SK-N-SH (cell line): ENCODE data around the gene DPM2. TPM values are rescaled to one million over a fixed set of nuclear protein-coding genes. Genes with fewer than 3 reads are reported as not detected.

Experiments used
- CTCF ChIA-PET: fragments of 300-600, 350-600 bp; formaldehyde crosslinking; extraction: SDS; loops from one replicate; lab custom pipeline; 2021; lab: Yijun Ruan, JAX
- POLR2A ChIA-PET: fragments of 350-600 bp; sonication (Branson Sonifier 250); formaldehyde crosslinking; extraction: SDS; loops from one replicate; lab custom pipeline; 2020; ENCODE audit warnings: antibody characterized with exemption, inconsistent platforms; lab: Yijun Ruan, JAX
- DNase-seq: peaks from one replicate; pipeline ENCODE4 v3.0.0; 2012
- H2AFZ ChIP-seq: fragments of 200-600 bp; sonication (generic); 2 replicates; pipeline ENCODE4 v1.8.1; 2016; ENCODE audit warnings: antibody characterized with exemption, mild to moderate bottlenecking, low read depth
- H3F3A ChIP-seq: fragments of 200-600 bp; sonication (generic); replicated peaks from 2 replicates; pipeline ENCODE3; 2016; ENCODE audit warnings: antibody characterized with exemption, mild to moderate bottlenecking; ENCODE audit not compliant: insufficient read depth
- H3K27ac ChIP-seq, 2 experiments: fragments of 200-500 bp in 1 of 2; fragments of 200-600 bp in 1 of 2; sonication (Bioruptor generic) in 1 of 2; sonication (generic), shearing (Covaris generic) in 1 of 2; 2 replicates each; pipeline versions ENCODE4 v1.5.1 to v1.6.1; 2014 to 2016; ENCODE audit warnings: low read depth in 2 of 2, inconsistent platforms in 1 of 2, low read length in 1 of 2, mild to moderate bottlenecking in 1 of 2, mixed read lengths in 1 of 2
- H3K27me3 ChIP-seq: fragments of 200-600 bp; sonication (generic), shearing (Covaris generic); 2 replicates; pipeline ENCODE4 v1.6.1; 2016; ENCODE audit warnings: mixed run types; ENCODE audit not compliant: insufficient read depth
- H3K36me3 ChIP-seq, 2 experiments: fragments of 200-500 bp in 1 of 2; fragments of 200-600 bp in 1 of 2; sonication (Bioruptor generic) in 1 of 2; sonication (generic) in 1 of 2; replicated peaks in 1 of 2; 2 replicates each; pipeline versions ENCODE3 to v1.5.1; 2014 to 2016; ENCODE audit warnings: low read length in 1 of 2, mild to moderate bottlenecking in 1 of 2; ENCODE audit not compliant: insufficient read depth in 2 of 2, control insufficient read depth in 1 of 2
- H3K4me1 ChIP-seq, 2 experiments: fragments of 200-500 bp in 1 of 2; fragments of 200-600 bp in 1 of 2; sonication (Bioruptor generic) in 1 of 2; sonication (generic), shearing (Covaris generic) in 1 of 2; 2 replicates each; pipeline versions ENCODE4 v1.5.1 to v1.6.1; 2014 to 2016; ENCODE audit warnings: low read depth in 1 of 2, low read length in 1 of 2, mixed run types in 1 of 2; ENCODE audit not compliant: insufficient read depth in 2 of 2, control insufficient read depth in 1 of 2
- H3K4me2 ChIP-seq: fragments of 200-600 bp; sonication (generic), shearing (Covaris generic); 2 replicates; pipeline ENCODE4 v1.6.1; 2017; ENCODE audit warnings: mixed run types
- H3K4me3 ChIP-seq, 2 experiments: fragments of 200-500 bp in 1 of 2; fragments of 200-600 bp in 1 of 2; sonication (Bioruptor generic) in 1 of 2; sonication (generic), shearing (Covaris generic) in 1 of 2; 2 replicates each; pipeline versions ENCODE4 v1.5.1 to v1.8.1; 2014 to 2016; ENCODE audit warnings: low read depth in 2 of 2, inconsistent platforms in 1 of 2, low read length in 1 of 2, mild to moderate bottlenecking in 1 of 2, mixed read lengths in 1 of 2, moderate library complexity in 1 of 2
- H3K79me2 ChIP-seq: fragments of 200-600 bp; sonication (generic); 2 replicates; pipeline ENCODE4 v1.8.1; 2017; ENCODE audit warnings: mild to moderate bottlenecking; ENCODE audit not compliant: insufficient read depth
- H3K9ac ChIP-seq: fragments of 200-600 bp; sonication (generic); 2 replicates; pipeline ENCODE4 v1.6.1; 2017; ENCODE audit warnings: mixed run types
- H3K9me2 ChIP-seq: fragments of 200-600 bp; sonication (generic); 2 replicates; pipeline ENCODE4 v1.6.1; 2017; ENCODE audit warnings: mixed run types
- H3K9me3 ChIP-seq: fragments of 200-600 bp; sonication (generic); 2 replicates; pipeline ENCODE4 v1.6.1; 2017; ENCODE audit warnings: mixed run types, mild to moderate bottlenecking, moderate library complexity
- H4K20me1 ChIP-seq: fragments of 200-600 bp; sonication (generic); 2 replicates; pipeline ENCODE4 v1.6.1; 2017; ENCODE audit warnings: mild to moderate bottlenecking, mixed run types; ENCODE audit not compliant: insufficient read depth
- CHD2 ChIP-seq: fragments of 150-350 bp; IDR thresholded peaks from 2 replicates; pipeline ENCODE4 v1.6.1; 2018; ENCODE audit warnings: low read length; ENCODE audit not compliant: partially characterized antibody
- FOXJ3 ChIP-seq: sonication (generic); formaldehyde crosslinking; IDR thresholded peaks from 2 replicates; pipeline ENCODE4 v1.5.1; 2020; ENCODE audit warnings: mild to moderate bottlenecking, missing genetic modification reagents
- FOXM1 ChIP-seq: IDR thresholded peaks from 2 replicates; pipeline ENCODE4 v1.4.0; 2012; ENCODE audit warnings: low read depth, mild to moderate bottlenecking
- GABPA ChIP-seq: IDR thresholded peaks from 2 replicates; pipeline ENCODE4 v1.4.0; 2012; ENCODE audit warnings: low read depth, mild to moderate bottlenecking
- NFIC ChIP-seq: IDR thresholded peaks from 2 replicates; pipeline ENCODE4 v1.4.0; 2012; ENCODE audit warnings: borderline replicate concordance
- NRF1 ChIP-seq: IDR thresholded peaks from 2 replicates; pipeline ENCODE4 v1.6.1; 2012; ENCODE audit warnings: low read depth, mild to moderate bottlenecking, low read length
- RCOR1 ChIP-seq: fragments of 150-350 bp; IDR thresholded peaks from 2 replicates; pipeline ENCODE4 v1.6.1; 2017; ENCODE audit warnings: antibody characterized with exemption, low read length
- REST ChIP-seq: IDR thresholded peaks from 2 replicates; pipeline ENCODE4 v1.6.1; 2012; ENCODE audit warnings: mild to moderate bottlenecking, low read depth, low read length, moderate library complexity
- RXRA ChIP-seq: IDR thresholded peaks from 2 replicates; pipeline ENCODE4 v1.4.0; 2012; ENCODE audit warnings: low read depth, mild to moderate bottlenecking, borderline replicate concordance
- SIN3A ChIP-seq: IDR thresholded peaks from 2 replicates; pipeline ENCODE4 v1.6.1; 2012; ENCODE audit warnings: low read depth, mild to moderate bottlenecking, low read length, moderate library complexity, borderline replicate concordance
- TCF12 ChIP-seq: IDR thresholded peaks from 2 replicates; pipeline ENCODE4 v1.4.0; 2012
- TEAD4 ChIP-seq: IDR thresholded peaks from 2 replicates; pipeline ENCODE4 v1.4.0; 2012; ENCODE audit warnings: mild to moderate bottlenecking, borderline replicate concordance; ENCODE audit not compliant: insufficient read depth
- YY1 ChIP-seq: IDR thresholded peaks from 2 replicates; pipeline ENCODE4 v1.4.0; 2012; ENCODE audit warnings: low read depth, mild to moderate bottlenecking
- ZBTB33 ChIP-seq: IDR thresholded peaks from 2 replicates; pipeline ENCODE4 v1.4.0; 2012; ENCODE audit warnings: low read depth, borderline replicate concordance
- WGBS: methylation state at CpG from one replicate; pipeline ENCODE4 v1.1.6; 2017; ENCODE audit warnings: low lambda C conversion rate; 5-methylcytosine and 5-hydroxymethylcytosine counted together
- polyA plus RNA-seq, 3 experiments: library from polyadenylated mRNA; depleted of rRNA; stranded (reverse); fragments of >200 nt; gene quantifications; 2 replicates each; pipeline ENCODE4 v1.2.3, GENCODE V29; 2012

Gene DPM2
- polyA plus RNA-seq, 1 of the 3 experiments (the other 2 are of a cell fraction), result 106 TPM

- Histone ChIP-seq H3K27me3 (no peaks in the 10 kb centered on the region), H3F3A (no peaks in the 10 kb centered on the region), H3K9me3 (no peaks in the 10 kb centered on the region), H3K79me2 (peaks cover 27% of the 10 kb centered on the region; the same call in 1 of the 2 replicates), H3K4me2 (no peak overlapping the region), H3K27ac (peak overlapping the region in 1 of 2 experiments; percentile 78; a peak in 2 of 4 replicates), H3K36me3 (peaks cover 0 to 11% of the 10 kb centered on the region in 2 experiments), H3K4me1 (peaks cover 0 to 66% of the 10 kb centered on the region in 2 experiments; a peak in 1 of 4 replicates), H3K9ac (no peak overlapping the region), H3K4me3 (no peak overlapping the region), H3K9me2 (no peaks in the 10 kb centered on the region), H2AFZ (no peak overlapping the region), H4K20me1 (peaks cover 30% of the 10 kb centered on the region)
- DNase-seq, result no peak
- TF ChIP-seq RCOR1 (no peak), TCF12 (no peak), GABPA (no peak), YY1 (no peak), ZBTB33 (no peak), NFIC (no peak)
- 81% methylated on average over 15 of the region's 17 CpGs for WGBS
- CTCF ChIA-PET, result interaction anchor here (1.0 to 9.9 kb wide), 6 partner anchors 11 to 168 kb away, joined by 3 to 125 read pairs (median 4); no protein-coding TSS in a partner anchor
- POLR2A ChIA-PET, result no interaction called here
Observed at GRCh38 chr9:127949827-127950512, 12.3 kb upstream of the DPM2 start.

- peak overlapping the region in 1 of 2 experiments; percentile 40; a peak in 1 of 4 replicates for H3K27ac ChIP-seq
- H3K4me2 ChIP-seq, result no peak overlapping the region
- no peaks in the 10 kb centered on the region for H3K9me3 ChIP-seq
- H3K79me2 ChIP-seq, result peaks cover 8% of the 10 kb centered on the region; the same call in 1 of the 2 replicates
- H2AFZ ChIP-seq, result no peak overlapping the region
- H4K20me1 ChIP-seq, result peaks cover 16% of the 10 kb centered on the region
- no peak overlapping the region for H3K4me3 ChIP-seq
- POLR2A ChIA-PET, result interaction anchor here (1.3 kb wide), 1 partner anchor 31 kb away, joined by 3 read pairs; no protein-coding TSS in a partner anchor
- H3K27me3 ChIP-seq, result no peaks in the 10 kb centered on the region
- H3K36me3 ChIP-seq, result peaks cover 4 to 26% of the 10 kb centered on the region in 2 experiments
- H3K9me2 ChIP-seq, result no peaks in the 10 kb centered on the region
- no peak overlapping the region for H3K9ac ChIP-seq
- CTCF ChIA-PET, result interaction anchor here (0.7 to 9.9 kb wide), 8 partner anchors 7 to 170 kb away, joined by 3 to 125 read pairs (median 4); partner anchors contain the start of gene NAIF1
- no peak for DNase-seq
- peaks cover 0 to 63% of the 10 kb centered on the region in 2 experiments; a peak in 1 of 4 replicates for H3K4me1 ChIP-seq
- peaks cover 3% of the 10 kb centered on the region for H3F3A ChIP-seq
- 86% methylated on average over 12 of the region's 17 CpGs for WGBS
- TF ChIP-seq GABPA (no peak), ZBTB33 (no peak), FOXJ3 (no peak), REST (no peak), CHD2 (no peak), TEAD4 (no peak), NRF1 (no peak), YY1 (no peak), RXRA (no peak), SIN3A (no peak), FOXM1 (no peak)
Observed at GRCh38 chr9:127947841-127948710, 10.4 kb upstream of the DPM2 start.
